Testis (tissue), 3 donors: ENCODE results near the gene BICD1. TPM values are rescaled to one million over a fixed set of nuclear protein-coding genes. Genes with fewer than 3 reads are reported as not detected.

Source experiments
- DNase-seq: peaks from one replicate; pipeline ENCODE4 v3.0.0-alpha.2; 2019
- H3K27ac ChIP-seq, 2 donors: fragments of 200-600 bp; sonication (generic); one replicate each; pipeline ENCODE4 v1.5.1; 2019
- H3K27me3 ChIP-seq: fragments of 200-600 bp; sonication (generic); one replicate; pipeline ENCODE4 v1.5.1; 2019
- H3K36me3 ChIP-seq: fragments of 200-600 bp; sonication (generic); one replicate; pipeline ENCODE4 v1.5.1; 2017; ENCODE audit warnings: low read depth; ENCODE audit errors: missing control alignments
- H3K4me1 ChIP-seq: fragments of 200-600 bp; sonication (generic); one replicate; pipeline ENCODE4 v1.5.1; 2019
- H3K4me3 ChIP-seq, 2 donors: fragments of 200-600 bp; sonication (generic); one replicate each; pipeline ENCODE4 v1.5.1; 2017 to 2019
- H3K9me3 ChIP-seq: fragments of 200-600 bp; sonication (generic); one replicate; pipeline ENCODE4 v1.5.1; 2017
- CTCF ChIP-seq, 3 experiments: fragments of 450-650 bp in 2 of 3; fragments of 200-600 bp in 1 of 3; sonication (generic) in 1 of 3; IDR thresholded peaks; one replicate each; pipeline ENCODE4 v1.5.1; 2016 to 2019; ENCODE audit warnings: antibody characterized with exemption in 3 of 3, mild to moderate bottlenecking in 2 of 3, moderate library complexity in 1 of 3
- POLR2A ChIP-seq: fragments of 450-650 bp; IDR thresholded peaks from one replicate; pipeline ENCODE4 v1.6.1; 2017; ENCODE audit warnings: antibody characterized with exemption, mild to moderate bottlenecking, moderate library complexity
- WGBS, 2 donors: methylation state at CpG; one replicate each; pipeline ENCODE4 v1.1.5; 2018; 5-methylcytosine and 5-hydroxymethylcytosine counted together
- intact Hi-C: fragments of 100-400 bp; cut with DNase I; formaldehyde crosslinking; loops from one replicate; pipeline ENCODE4 v1.15.1; 2023; ENCODE audit warnings: low total_unique reads
- polyA plus RNA-seq: library from polyadenylated mRNA; stranded (reverse); fragments of 350-450 nt; fragmentation: Illumina TruSeq; extraction: RNeasy Lipid Tissue Mini Kit (QIAGEN cat#74804); gene quantifications from one replicate; pipeline ENCODE4 v1.2.3, GENCODE V29; 2014; ENCODE audit warnings: low read depth, low replicate concordance; ENCODE audit not compliant: insufficient read depth
- total RNA-seq, 2 donors: library from RNA; depleted of rRNA; stranded (reverse); fragments of >200 nt; gene quantifications; one replicate each; pipeline ENCODE4 v1.2.3, GENCODE V29; 2016

The BICD1 gene
- total and polyA plus RNA-seq, 3 donors from 2014 or later: 8.4 to 28.7 (median 26.0) TPM

- intact Hi-C loops: no loop called here
- no peak for DNase-seq
These were observed 89.9 kb downstream of the BICD1 start for GRCh38 chr12:32196250-32197198.

GRCh38 chr12:32197421-32197820, 90.8 kb downstream of the BICD1 start:
- intact Hi-C loops: no loop called here
- H3K27ac ChIP-seq: no peak overlapping the region
- H3K27me3 ChIP-seq: no peaks in the 10 kb centered on the region
- H3K36me3 ChIP-seq: no peaks in the 10 kb centered on the region
- no peak overlapping the region for H3K4me3 ChIP-seq
- WGBS, 2 donors: 81 to 86% methylated on average over 2 of the region's 2 CpGs
- no peaks in the 10 kb centered on the region for H3K4me1 ChIP-seq
- DNase-seq: no peak
- H3K9me3 ChIP-seq: no peaks in the 10 kb centered on the region
- TF ChIP-seq POLR2A (no peak), CTCF (IDR thresholded peaks at IDR 0.05) (no peak)

More at GRCh38 chr12:32196250-32197198, 89.9 kb downstream of the BICD1 start:
- Histone ChIP-seq H3K27me3 (no peaks in the 10 kb centered on the region), H3K9me3 (no peaks in the 10 kb centered on the region), H3K36me3 (no peaks in the 10 kb centered on the region), H3K4me3 (no peak overlapping the region), H3K4me1 (no peaks in the 10 kb centered on the region), H3K27ac (no peak overlapping the region)
- WGBS, 2 donors: 83 to 94% methylated on average over 6 of the region's 6 CpGs
- TF ChIP-seq POLR2A (no peak), CTCF (IDR thresholded peaks at IDR 0.05) (no peak)

GRCh38 chr12:32198555-32198954, 91.9 kb downstream of the BICD1 start:
- no peaks in the 10 kb centered on the region for H3K9me3 ChIP-seq
- H3K4me3 ChIP-seq: no peak overlapping the region
- no peak for DNase-seq
- H3K36me3 ChIP-seq: no peaks in the 10 kb centered on the region
- no peak overlapping the region for H3K27ac ChIP-seq
- no peak for TF ChIP-seq POLR2A
- TF ChIP-seq CTCF (IDR thresholded peaks at IDR 0.05): no peak
- intact Hi-C loops: no loop called here
- H3K4me1 ChIP-seq: no peaks in the 10 kb centered on the region
- no peaks in the 10 kb centered on the region for H3K27me3 ChIP-seq
- WGBS, 2 donors: 95 to 97% methylated on average over 2 of the region's 2 CpGs

GRCh38 chr12:32201096-32201495, 94.4 kb downstream of the BICD1 start:
- WGBS, 2 donors: 85 to 92% methylated on average over 2 of the region's 2 CpGs
- DNase-seq: no peak
- Histone ChIP-seq H3K27me3 (no peaks in the 10 kb centered on the region), H3K9me3 (no peaks in the 10 kb centered on the region), H3K4me1 (no peaks in the 10 kb centered on the region), H3K27ac (no peak overlapping the region), H3K36me3 (no peaks in the 10 kb centered on the region), H3K4me3 (no peak overlapping the region)
- TF ChIP-seq POLR2A (no peak), CTCF (IDR thresholded peaks at IDR 0.05) (no peak)
- intact Hi-C loops: no loop called here
